ENCODE data around the gene CDH4. TPM values are rescaled to one million over a fixed set of nuclear protein-coding genes. Genes with fewer than 3 reads are reported as not detected.

The CDH4 gene
- total RNA-seq, 2 donors from 2014 or later = not detected

DNA sequence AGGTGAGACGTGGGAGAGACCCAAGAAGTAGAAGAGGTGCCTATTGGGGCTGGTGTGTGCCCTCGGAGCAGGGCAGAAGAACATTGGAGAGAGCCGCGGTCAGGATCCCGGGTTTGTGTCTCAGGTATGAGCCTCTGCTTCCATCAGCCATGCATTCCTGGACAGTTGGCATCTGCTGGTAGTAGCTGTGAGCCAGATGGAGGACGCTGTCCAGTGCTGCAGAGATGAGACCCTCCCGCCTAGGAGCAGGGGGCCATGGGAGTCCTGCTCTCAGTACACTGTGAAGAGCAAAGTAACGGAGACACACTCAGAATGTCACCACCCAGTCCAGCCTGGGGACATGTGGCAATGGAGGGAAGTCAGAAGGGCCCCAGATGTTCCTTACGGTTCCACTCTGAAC lies 108.2 kb downstream of the CDH4 start:
- Histone ChIP-seq H3K27ac (no peak overlapping the region), H3K27me3 (replicated peaks; ENCODE audit: insufficient read depth) (no peaks in the 10 kb centered on the region), H3K36me3 (no peaks in the 10 kb centered on the region), H3K4me3 (no peak overlapping the region), H3K9me3 (no peaks in the 10 kb centered on the region), H3K4me1 (ENCODE audit: control insufficient read depth in 1 of 2, low read depth in 2 of 2) (no peaks in the 10 kb centered on the region)
- TF ChIP-seq, protein P1, sequence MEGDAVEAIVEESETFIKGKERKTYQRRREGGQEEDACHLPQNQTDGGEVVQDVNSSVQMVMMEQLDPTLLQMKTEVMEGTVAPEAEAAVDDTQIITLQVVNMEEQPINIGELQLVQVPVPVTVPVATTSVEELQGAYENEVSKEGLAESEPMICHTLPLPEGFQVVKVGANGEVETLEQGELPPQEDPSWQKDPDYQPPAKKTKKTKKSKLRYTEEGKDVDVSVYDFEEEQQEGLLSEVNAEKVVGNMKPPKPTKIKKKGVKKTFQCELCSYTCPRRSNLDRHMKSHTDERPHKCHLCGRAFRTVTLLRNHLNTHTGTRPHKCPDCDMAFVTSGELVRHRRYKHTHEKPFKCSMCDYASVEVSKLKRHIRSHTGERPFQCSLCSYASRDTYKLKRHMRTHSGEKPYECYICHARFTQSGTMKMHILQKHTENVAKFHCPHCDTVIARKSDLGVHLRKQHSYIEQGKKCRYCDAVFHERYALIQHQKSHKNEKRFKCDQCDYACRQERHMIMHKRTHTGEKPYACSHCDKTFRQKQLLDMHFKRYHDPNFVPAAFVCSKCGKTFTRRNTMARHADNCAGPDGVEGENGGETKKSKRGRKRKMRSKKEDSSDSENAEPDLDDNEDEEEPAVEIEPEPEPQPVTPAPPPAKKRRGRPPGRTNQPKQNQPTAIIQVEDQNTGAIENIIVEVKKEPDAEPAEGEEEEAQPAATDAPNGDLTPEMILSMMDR (IDR thresholded peaks at IDR 0.05) = no peak
- ATAC-seq (ENCODE audit: insufficient number of reproducible peaks, low FRiP score, low read depth) (no peak), DNase-seq (ENCODE audit: low spot score) (no peak)

DNA sequence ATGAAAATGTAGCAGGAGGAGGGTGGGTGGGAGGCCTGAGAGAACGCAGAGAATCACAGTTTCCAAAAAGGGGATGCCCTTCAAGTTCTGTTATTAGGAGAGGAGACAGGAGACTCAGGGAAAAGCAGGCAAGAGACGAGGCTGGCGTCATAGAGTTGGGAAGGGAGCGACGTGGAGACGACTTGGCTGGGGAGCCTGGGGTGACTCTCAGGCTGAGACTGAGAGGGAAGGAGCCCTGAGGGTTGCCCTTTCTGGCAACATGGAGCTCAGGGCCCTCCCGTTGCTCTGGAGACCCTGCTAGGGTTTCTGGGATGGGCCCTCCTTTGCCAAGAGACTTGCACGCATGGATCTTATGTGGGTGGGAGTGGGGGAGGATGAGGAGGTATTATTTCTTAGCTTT lies 108.9 kb downstream of the CDH4 start:
- ATAC-seq (ENCODE audit: insufficient number of reproducible peaks, low FRiP score, low read depth) (no peak), DNase-seq (ENCODE audit: low spot score) (no peak)
- H3K9me3 ChIP-seq = no peaks in the 10 kb centered on the region
- H3K36me3 ChIP-seq = no peaks in the 10 kb centered on the region
- H3K27me3 ChIP-seq (replicated peaks; ENCODE audit: insufficient read depth) = no peaks in the 10 kb centered on the region
- no peak overlapping the region for H3K27ac ChIP-seq
- no peaks in the 10 kb centered on the region for H3K4me1 ChIP-seq (ENCODE audit: control insufficient read depth in 1 of 2, low read depth in 2 of 2)
- TF ChIP-seq, protein P1 (IDR thresholded peaks at IDR 0.05) = no peak
- H3K4me3 ChIP-seq = no peak overlapping the region

DNA sequence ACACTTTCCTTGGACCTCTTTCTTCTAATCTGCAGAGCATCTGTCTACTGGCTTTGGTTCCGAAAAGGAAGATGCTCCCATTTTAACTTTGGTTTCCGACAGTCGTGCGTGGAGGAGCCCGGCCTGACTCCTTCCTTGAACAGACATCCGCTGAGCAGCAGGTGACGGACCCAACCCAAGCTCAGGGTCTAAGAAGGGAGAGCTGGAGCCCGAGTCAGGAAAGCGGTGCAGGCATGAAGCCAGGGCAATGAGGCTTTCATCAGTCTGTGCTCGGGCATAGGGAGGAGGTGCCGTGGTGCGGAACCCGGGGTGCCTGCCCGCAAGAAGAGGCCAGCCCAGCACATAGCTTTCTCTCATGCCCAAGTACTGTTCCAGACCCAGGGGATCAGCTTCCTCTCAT lies 109.4 kb downstream of the CDH4 start:
- DNase-seq (ENCODE audit: low spot score) (no peak), ATAC-seq (ENCODE audit: insufficient number of reproducible peaks, low FRiP score, low read depth) (no peak)
- Histone ChIP-seq H3K27ac (no peak overlapping the region), H3K4me1 (ENCODE audit: control insufficient read depth in 1 of 2, low read depth in 2 of 2) (no peaks in the 10 kb centered on the region), H3K4me3 (no peak overlapping the region), H3K36me3 (no peaks in the 10 kb centered on the region), H3K9me3 (no peaks in the 10 kb centered on the region), H3K27me3 (replicated peaks; ENCODE audit: insufficient read depth) (no peaks in the 10 kb centered on the region)
- TF ChIP-seq, protein P1 (IDR thresholded peaks at IDR 0.05) = no peak

DNA sequence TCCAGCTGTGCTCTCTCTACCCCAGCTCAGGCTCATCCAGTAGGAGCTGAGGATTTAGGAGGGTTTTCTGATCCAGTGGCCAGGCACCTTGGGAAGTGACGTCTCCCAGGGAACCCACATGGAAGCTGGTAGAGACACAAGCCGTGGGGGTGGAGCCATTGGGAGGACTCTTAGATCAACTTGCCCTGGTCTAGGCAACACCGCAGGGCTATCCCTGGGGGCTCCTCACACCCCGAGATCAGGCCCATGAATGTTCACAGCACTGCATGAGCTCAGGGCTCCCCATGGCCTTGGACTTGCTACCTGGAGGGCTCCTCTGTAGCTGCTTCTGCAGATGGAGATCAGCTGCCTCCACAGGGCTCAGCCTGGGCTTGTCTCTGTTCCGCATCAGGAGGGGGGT lies 112.1 kb downstream of the CDH4 start:
- H3K27ac ChIP-seq = no peak overlapping the region
- no peak overlapping the region for H3K4me3 ChIP-seq
- TF ChIP-seq, protein P1 (IDR thresholded peaks at IDR 0.05) = no peak
- DNase-seq (ENCODE audit: low spot score) (no peak), ATAC-seq (ENCODE audit: insufficient number of reproducible peaks, low FRiP score, low read depth) (no peak)
- H3K9me3 ChIP-seq = no peaks in the 10 kb centered on the region
- no peaks in the 10 kb centered on the region for H3K27me3 ChIP-seq (replicated peaks; ENCODE audit: insufficient read depth)
- H3K36me3 ChIP-seq = no peaks in the 10 kb centered on the region
- no peaks in the 10 kb centered on the region for H3K4me1 ChIP-seq (ENCODE audit: control insufficient read depth in 1 of 2, low read depth in 2 of 2)

DNA sequence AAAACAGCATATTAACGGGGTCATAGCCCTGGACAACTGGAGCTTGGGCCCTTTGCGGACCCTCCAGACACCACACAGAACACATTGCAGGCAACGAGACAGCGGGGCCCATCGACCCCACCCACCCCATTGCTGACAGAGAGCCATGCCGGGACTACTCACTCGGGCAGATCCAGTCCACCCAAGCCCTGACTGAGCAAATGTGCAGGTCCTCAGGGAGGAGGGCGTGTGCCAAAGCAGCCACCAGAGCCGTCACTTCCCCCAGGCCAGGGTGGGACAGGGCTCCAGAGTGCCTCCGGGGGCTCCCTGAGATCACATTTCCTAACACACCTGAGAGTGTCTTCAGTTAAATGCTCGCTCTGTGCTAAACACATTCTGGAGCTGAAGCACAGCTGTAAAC lies 114.9 kb downstream of the CDH4 start:
- DNase-seq (ENCODE audit: low spot score) = no peak
- Histone ChIP-seq H3K27me3 (replicated peaks; ENCODE audit: insufficient read depth) (no peaks in the 10 kb centered on the region), H3K9me3 (no peaks in the 10 kb centered on the region), H3K36me3 (no peaks in the 10 kb centered on the region), H3K4me1 (ENCODE audit: control insufficient read depth in 1 of 2, low read depth in 2 of 2) (no peaks in the 10 kb centered on the region), H3K4me3 (no peak overlapping the region), H3K27ac (no peak overlapping the region)
- TF ChIP-seq, protein P1 (IDR thresholded peaks at IDR 0.05) = no peak
- ATAC-seq (ENCODE audit: insufficient number of reproducible peaks, low FRiP score, low read depth) = no peak
